ENCODE measurements around the gene RPL27A. TPM values are rescaled to one million over a fixed set of nuclear protein-coding genes. Genes with fewer than 3 reads are reported as not detected.

Gene RPL27A
- total and polyA plus RNA-seq, 2 of the 8 experiments (the other 6 are each of a cell fraction or from before 2014, with no cell fraction given) = 1,756 to 1,777 TPM

GRCh38 chr11:8641332-8641731, 41.3 kb upstream of the RPL27A start:
- no peak for FAIRE-seq
- TF ChIP-seq CEBPB (IDR thresholded peaks at IDR 0.05; ENCODE audit: low read depth, low read length) (no peak), FOSL1 (IDR thresholded peaks at IDR 0.05; ENCODE audit: insufficient read depth, low read depth, low read length) (no peak), KDM1A (IDR thresholded peaks at IDR 0.05; ENCODE audit: borderline replicate concordance, low read length) (no peak), TAF1 (IDR thresholded peaks at IDR 0.05; ENCODE audit: low read depth, low read length) (no peak)
- WGBS, 2 experiments (ENCODE audit: extremely low coverage in 1 of 2, insufficient coverage in 1 of 2, insufficient read length in 1 of 2, insufficient replicate concordance in 2 of 2, low coverage in 1 of 2, low lambda C conversion rate in 2 of 2, missing lambda C conversion rate in 1 of 2) = 88% methylated on average over 2 of the region's 2 CpGs; no CpG with 5 or more reads in 1 of the 2 experiments

More at GRCh38 chr11:8641332-8641731, 41.3 kb upstream of the RPL27A start:
- Histone ChIP-seq H3K23me2 (ENCODE audit: low read depth, low read length) (no peaks in the 10 kb centered on the region; the same call in 1 of the 2 replicates), H3K4me2 (ENCODE audit: insufficient read depth in 1 of 2, low read depth in 2 of 2, low read length in 2 of 2) (no peak overlapping the region; a peak in 1 of 4 replicates), H3K9me3 (ENCODE audit: insufficient read depth in 2 of 2, low read depth in 1 of 2, low read length in 1 of 2) (no peaks in the 10 kb centered on the region), H2AFZ (ENCODE audit: low read length) (no peak overlapping the region), H3K4me1 (replicated peaks in 1 of 4; ENCODE audit: control insufficient read depth in 3 of 4, insufficient read depth in 4 of 4, low read length in 3 of 4) (peaks cover 4 to 9% (median 9%) of the 10 kb centered on the region in 4 experiments; a peak in 6 of 7 replicates), H3K27me3 (replicated peaks in 1 of 4; ENCODE audit: control insufficient read depth in 3 of 4, extremely low read depth in 1 of 4, insufficient read depth in 3 of 4, low read length in 3 of 4) (no peaks in the 10 kb centered on the region), H2BK12ac (ENCODE audit: low read depth, low read length) (no peak overlapping the region), H3K36me3 (ENCODE audit: control insufficient read depth in 2 of 4, insufficient read depth in 4 of 4, low read length in 3 of 4) (peaks cover 0 to 2% (median 0%) of the 10 kb centered on the region in 4 experiments; a peak in 2 of 8 replicates), H2BK5ac (ENCODE audit: low read depth, low read length) (no peak overlapping the region), H3K18ac (ENCODE audit: extremely low read depth, low read length) (peak overlapping the region; percentile 4; the same call in 1 of the 2 replicates), H4K8ac (ENCODE audit: extremely low read depth, insufficient read depth, low read length) (no peak overlapping the region), H2BK120ac (replicated peaks; ENCODE audit: low read depth, low read length) (no peak overlapping the region), H3K9ac (replicated peaks in 1 of 4; ENCODE audit: extremely low read depth in 1 of 4, low read depth in 3 of 4, low read length in 3 of 4) (no peak overlapping the region), H3K79me2 (ENCODE audit: control insufficient read depth in 1 of 2, insufficient read depth in 2 of 2, low read length in 2 of 2) (no peaks in the 10 kb centered on the region), H4K91ac (replicated peaks; ENCODE audit: insufficient read length, low read length) (no peak overlapping the region), H2BK20ac (ENCODE audit: low read length) (0 out of 2 replicates have a peak overlapping the region, but pooled peaks have one; percentile 25), H3K14ac (ENCODE audit: insufficient read length) (no peak overlapping the region), H4K5ac (ENCODE audit: insufficient read length, low read depth, low read length) (no peak overlapping the region), H3K4me3 (ENCODE audit: extremely low read depth in 1 of 4, insufficient read depth in 2 of 4, low read depth in 3 of 4, low read length in 4 of 4) (no peak overlapping the region), H4K20me1 (replicated peaks in 1 of 2; ENCODE audit: control insufficient read depth in 1 of 2, insufficient read depth in 2 of 2, low read length in 2 of 2) (no peaks in the 10 kb centered on the region), H3K56ac (replicated peaks; ENCODE audit: insufficient read length, low read depth, low read length) (no peak overlapping the region), H3K23ac (ENCODE audit: insufficient read length) (no peak overlapping the region), H3K4ac (replicated peaks; ENCODE audit: insufficient read length, low read depth, low read length) (no peak overlapping the region), H3K27ac (ENCODE audit: low read depth, low read length) (no peak overlapping the region), H3K79me1 (ENCODE audit: low read depth, low read length) (no peaks in the 10 kb centered on the region), H2AK5ac (ENCODE audit: low read depth, low read length) (no peak overlapping the region), H2BK15ac (ENCODE audit: low read length) (no peak overlapping the region)
- ChIA-PET CTCF (ENCODE audit: partially characterized antibody) (interaction anchor here (1.7 kb wide), 1 partner anchor 16 kb away, joined by 4 read pairs; no protein-coding TSS in a partner anchor), POLR2A (ENCODE audit: partially characterized antibody) (interaction anchor here (2.0 to 6.6 kb wide), 3 partner anchors 42 to 59 kb away, joined by 5 to 41 read pairs (median 23); partner anchors contain the start of genes RPL27A and TRIM66)
- DNase-seq (ENCODE audit: low read depth in 1 of 2, low spot score in 2 of 2) = no peak

All from H1 (cell line).